Measurements from ENCODE around the gene CDC42BPG.
A peak's percentile ranks its signal among the peaks of the same experiment; 100 is the strongest.

The CDC42BPG gene

DNA sequence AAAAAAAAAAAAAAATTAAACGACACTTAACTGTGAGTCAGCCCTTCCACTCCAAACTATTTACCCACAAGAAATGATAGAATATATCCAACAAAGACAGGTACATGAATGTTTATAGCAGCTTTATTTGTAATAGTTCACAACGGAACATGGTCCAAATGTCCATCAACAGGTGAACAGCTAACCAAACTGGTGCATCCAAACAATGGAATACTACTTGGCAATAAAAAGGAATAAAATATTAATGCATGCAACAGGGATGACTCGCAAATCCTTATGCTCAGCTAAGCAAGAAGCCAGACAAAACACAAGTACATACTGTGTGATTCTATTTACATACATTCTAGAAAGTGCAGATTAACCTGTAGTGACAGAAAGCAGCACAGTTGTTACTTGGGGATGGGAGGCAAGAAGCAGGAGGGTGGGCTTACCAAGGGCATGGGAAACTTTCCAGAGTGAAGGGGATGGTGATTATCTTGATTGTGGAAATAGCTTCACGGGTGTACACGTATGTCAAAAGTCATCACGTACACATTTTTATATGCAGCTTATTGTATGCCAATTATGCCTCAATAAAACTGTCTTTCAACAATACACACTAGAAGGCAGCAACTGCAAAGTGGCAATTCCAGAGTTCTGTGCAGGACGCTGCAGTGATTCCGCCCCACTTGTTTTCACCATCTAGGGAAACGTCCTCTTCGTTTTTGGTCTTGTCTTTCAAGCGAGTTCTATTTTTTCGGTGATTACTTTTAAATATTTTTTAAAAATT lies 59.5 kb downstream of the CDC42BPG start:
- no peak for DNase-seq

DNA sequence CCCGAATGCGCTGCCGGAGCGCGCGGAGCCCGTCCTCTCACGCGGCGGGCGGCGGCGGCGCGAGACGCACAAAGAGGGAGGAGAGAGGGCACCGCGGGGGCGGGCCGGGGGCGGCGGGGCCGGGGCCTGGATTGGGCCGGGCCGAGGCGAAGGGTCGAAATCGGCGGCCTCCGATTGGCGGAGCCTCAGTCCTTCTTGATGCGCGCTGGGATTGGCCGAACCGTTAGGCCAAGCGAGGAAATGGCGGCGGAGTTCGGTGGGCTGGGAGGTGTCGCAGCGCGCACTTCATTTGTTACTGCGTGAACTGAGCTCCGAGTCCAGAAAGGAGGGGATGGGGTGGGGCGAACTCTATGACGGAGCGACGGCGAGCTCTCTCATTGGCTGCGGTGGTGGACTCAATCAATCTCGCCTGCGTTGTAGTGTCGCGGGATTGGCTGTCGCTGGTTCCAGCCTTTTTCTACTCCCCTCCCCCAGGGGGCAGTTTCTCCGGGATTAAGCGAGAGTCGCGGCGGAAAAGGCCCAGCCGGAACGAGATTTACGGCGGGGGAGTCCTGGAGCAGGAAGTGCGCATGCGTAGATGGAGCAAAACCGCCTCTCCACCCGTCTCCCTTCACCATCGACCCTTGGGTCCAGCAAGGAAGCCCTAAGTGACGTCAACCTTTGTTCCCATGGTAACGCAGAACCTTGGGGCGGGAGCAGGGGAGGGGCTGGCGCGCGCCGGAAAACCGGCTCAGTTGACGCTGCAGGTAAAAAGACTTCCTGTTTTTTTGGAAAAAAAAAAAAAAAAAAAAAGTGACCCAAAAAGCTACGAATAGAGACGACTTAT lies 65.8 kb downstream of the CDC42BPG start, which contains the start of gene SF1:
Gene SF1 (minus strand): TSS at position 70 of the 826 bp plus-strand sequence. CDS start 150 bp downstream, outside the sequence.
- DNase-seq, result peak; percentile 99

DNA sequence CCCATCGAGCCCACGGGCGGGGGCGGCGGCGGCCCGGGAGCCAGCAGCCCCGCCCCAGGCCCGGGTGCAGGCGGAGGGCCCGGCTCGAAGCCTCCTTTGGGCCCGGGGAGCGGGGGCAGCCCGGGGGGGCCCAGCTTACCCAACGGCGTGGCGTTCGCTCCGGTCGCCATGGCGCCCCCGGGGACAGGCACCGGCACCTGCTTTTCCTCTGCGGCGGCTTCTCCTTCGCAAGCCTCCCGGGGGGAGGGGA lies 66.3 kb downstream of the CDC42BPG start:
- DNase-seq, result no peak

DNA sequence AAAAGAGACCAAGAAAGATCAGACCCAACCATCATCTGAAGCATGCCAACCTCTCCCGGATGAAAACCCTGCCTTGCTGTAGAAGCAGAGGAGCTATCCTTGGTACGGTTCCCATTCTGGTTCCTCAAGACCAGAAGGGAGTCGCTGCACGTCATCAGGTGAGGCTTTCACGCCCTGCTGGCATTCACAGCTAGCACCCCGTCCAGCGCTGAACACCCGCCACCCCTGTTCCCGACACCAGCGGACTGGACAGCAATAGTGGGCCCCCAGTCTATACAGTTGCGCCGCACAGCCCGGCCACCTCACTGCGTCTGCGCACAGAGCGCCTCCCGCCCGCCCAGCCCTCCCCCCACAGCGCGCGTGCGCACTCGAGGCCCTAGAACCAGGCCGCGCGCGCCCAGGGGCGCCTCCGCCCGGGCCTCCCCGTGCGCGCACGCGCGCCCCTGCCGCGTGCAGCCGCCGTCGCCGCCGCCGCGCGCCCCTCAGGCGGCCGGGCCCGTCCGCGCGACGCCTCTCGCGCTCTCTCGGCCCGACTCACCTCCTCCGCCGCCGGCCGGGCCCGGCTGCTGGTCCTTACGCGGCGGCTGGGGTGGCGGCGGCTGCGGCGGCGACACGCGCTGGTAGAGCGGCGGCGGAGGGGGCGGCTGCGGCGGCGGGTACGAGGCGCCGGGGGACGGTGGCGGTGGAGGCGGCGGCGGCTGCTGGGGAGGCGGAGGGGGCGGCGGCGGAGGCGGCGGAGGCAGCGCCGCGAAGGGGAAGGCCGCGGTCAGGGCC lies 66.8 kb downstream of the CDC42BPG start:
- no peak for DNase-seq

DNA sequence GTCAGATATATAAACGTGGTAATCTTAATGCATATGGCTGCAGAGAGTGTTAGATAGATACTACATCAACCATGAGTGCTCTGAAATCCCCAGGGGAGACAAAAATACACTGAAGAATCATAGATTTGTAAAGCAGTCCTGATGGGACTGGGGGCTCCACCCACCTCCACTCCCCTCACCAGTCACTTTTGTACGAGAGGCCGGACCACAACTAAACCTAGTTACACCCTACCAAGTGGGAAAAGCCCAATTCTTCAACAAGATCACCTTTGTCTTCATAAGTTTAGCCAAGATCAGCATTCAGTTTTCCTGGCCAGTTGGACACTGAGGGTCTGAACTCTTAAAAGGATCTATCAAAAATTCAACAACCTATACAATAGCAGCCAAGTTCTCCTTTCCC lies 67.6 kb downstream of the CDC42BPG start:
- DNase-seq, result no peak

DNA sequence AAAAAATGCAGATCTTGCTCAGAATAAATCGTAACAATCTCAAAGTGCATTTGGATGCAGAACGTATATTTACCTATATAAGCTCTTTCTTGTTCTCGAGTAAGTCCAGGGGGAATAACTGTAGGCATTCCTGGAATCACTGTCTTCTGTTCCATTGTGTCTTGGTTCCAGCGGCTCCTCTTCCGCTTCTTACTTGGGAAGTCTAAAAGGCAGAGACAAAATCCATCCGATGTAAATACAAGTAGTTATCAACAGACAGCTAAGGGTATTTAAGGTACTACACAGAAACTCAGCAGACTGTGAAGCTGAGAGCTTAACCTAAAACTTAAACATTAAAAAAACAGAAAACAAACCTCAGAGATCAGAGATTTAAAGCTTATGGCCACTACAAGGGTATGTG lies 68.0 kb downstream of the CDC42BPG start:
- no peak for DNase-seq

DNA sequence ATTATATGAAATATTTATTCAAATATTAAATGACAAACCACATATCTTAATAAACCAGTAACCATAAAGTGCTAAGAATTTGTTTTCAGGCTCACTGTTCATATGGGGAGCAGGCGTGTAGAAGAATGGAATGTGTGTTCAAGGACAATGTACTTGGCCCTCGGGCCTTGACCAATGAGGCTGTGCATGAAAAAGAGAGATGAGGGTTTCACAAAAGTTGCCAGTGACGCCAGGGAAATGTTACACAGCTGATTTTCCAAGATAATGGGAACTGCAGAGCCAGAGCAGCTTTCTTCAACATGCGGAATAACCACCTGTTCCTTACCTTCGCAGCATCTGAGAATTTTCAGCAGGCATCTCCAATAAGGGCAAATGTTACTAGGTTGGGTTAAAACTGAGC lies 70.3 kb downstream of the CDC42BPG start:
- DNase-seq, result no peak

Data from DMS 273 treated with DMSO at 0.1 percent for 48 hours (cell line).